SH-SY5Y (cell line): Measurements from ENCODE around the gene PPME1.

ENCODE experiments used
- GATA2 ChIP-seq: IDR thresholded peaks from 2 replicates; pipeline ENCODE4 v1.6.1; 2011; ENCODE audit warnings: mild to moderate bottlenecking, low read depth, low read length
- GATA3 ChIP-seq: IDR thresholded peaks from 2 replicates; pipeline ENCODE4 v1.6.1; 2011; ENCODE audit warnings: low read depth, mild to moderate bottlenecking, low read length, moderate library complexity

GRCh38 chr11:74225565-74225964 is 54.5 kb downstream of the PPME1 start:
- TF ChIP-seq GATA3 (no peak), GATA2 (no peak)
